WTC11 (cell line): ENCODE measurements around the gene ANKRD17. TPM values are rescaled to one million over a fixed set of nuclear protein-coding genes. Genes with fewer than 3 reads are reported as not detected.

Experiments
- ATAC-seq: fragments of 200-7000 bp; cut with Tn5 transposase; 2 replicates; pipeline ENCODE4 v1.10.0; 2021; ENCODE audit warnings: mild to moderate bottlenecking, moderate library complexity
- CTCF ChIA-PET: fragments of 300-600 bp; sonication (Branson Sonifier 250); formaldehyde crosslinking; loops from one replicate; lab custom pipeline; 2021; ENCODE audit warnings: antibody characterized with exemption; lab: Charles Lee
- POLR2A ChIA-PET: fragments of 350-600 bp; sonication (Branson Sonifier 250); formaldehyde crosslinking; loops from one replicate; lab custom pipeline; 2021; ENCODE audit warnings: antibody characterized with exemption; lab: Charles Lee
- DNase-seq: peaks from one replicate; pipeline ENCODE4 v3.0.0; 2021; ENCODE audit warnings: low spot score
- H3K27ac Mint-ChIP-seq: 2 replicates; pipeline ENCODE4 v1.8.0; 2021; ENCODE audit warnings: mixed read lengths
- H3K27me3 Mint-ChIP-seq: 2 replicates; pipeline ENCODE4 v1.8.0; 2021; ENCODE audit warnings: low read depth, mild to moderate bottlenecking, moderate library complexity, mixed read lengths
- H3K36me3 Mint-ChIP-seq: 2 replicates; pipeline ENCODE4 v1.8.0; 2021; ENCODE audit warnings: mixed read lengths
- H3K4me1 Mint-ChIP-seq: 2 replicates; pipeline ENCODE4 v1.8.0; 2022; ENCODE audit warnings: mixed read lengths
- H3K4me3 Mint-ChIP-seq: 2 replicates; pipeline ENCODE4 v1.8.0; 2021; ENCODE audit warnings: mild to moderate bottlenecking, moderate library complexity, mixed read lengths
- H3K9me3 Mint-ChIP-seq: 2 replicates; pipeline ENCODE4 v1.8.0; 2021; ENCODE audit warnings: mixed read lengths
- ATF1 ChIP-seq: sonication (generic); formaldehyde crosslinking; IDR thresholded peaks from 2 replicates; pipeline ENCODE4 v1.8.1; 2023; ENCODE audit warnings: mild to moderate bottlenecking, moderate library complexity, missing genetic modification reagents
- FOXJ3 ChIP-seq: sonication (generic); formaldehyde crosslinking; IDR thresholded peaks from 2 replicates; pipeline ENCODE4 v1.9.0; 2021; ENCODE audit warnings: missing genetic modification reagents, mild to moderate bottlenecking, borderline replicate concordance
- FOXK1 ChIP-seq: sonication (generic); formaldehyde crosslinking; IDR thresholded peaks from 2 replicates; pipeline ENCODE4 v1.8.0; 2022; ENCODE audit warnings: mild to moderate bottlenecking, moderate library complexity, missing genetic modification reagents
- MXD4 ChIP-seq: fragments of 250-450 bp; sonication (Bioruptor Pico); IDR thresholded peaks from 2 replicates; pipeline ENCODE4 v1.8.0; 2021; ENCODE audit warnings: mild to moderate bottlenecking, moderate library complexity, borderline replicate concordance
- NFATC4 ChIP-seq: fragments of 250-450 bp; sonication (Bioruptor Pico); IDR thresholded peaks from 2 replicates; pipeline ENCODE4 v1.9.0; 2021; ENCODE audit warnings: mild to moderate bottlenecking
- PRRX2 ChIP-seq: fragments of 250-450 bp; sonication (Bioruptor Pico); IDR thresholded peaks from 2 replicates; pipeline ENCODE4 v1.8.0; 2021; ENCODE audit warnings: mild to moderate bottlenecking
- SMAD4 ChIP-seq: sonication (generic); formaldehyde crosslinking; IDR thresholded peaks from 2 replicates; pipeline ENCODE4 v1.8.0; 2022; ENCODE audit warnings: mild to moderate bottlenecking, missing genetic modification reagents
- TCF7 ChIP-seq: sonication (generic); formaldehyde crosslinking; IDR thresholded peaks from 2 replicates; pipeline ENCODE4 v1.8.0; 2022; ENCODE audit warnings: mild to moderate bottlenecking, low read depth, missing genetic modification reagents, moderate library complexity
- ZNF263 ChIP-seq: sonication (generic); formaldehyde crosslinking; IDR thresholded peaks from 2 replicates; pipeline ENCODE4 v1.8.1; 2022; ENCODE audit warnings: low read depth, mild to moderate bottlenecking, moderate library complexity, missing genetic modification reagents
- ZNF317 ChIP-seq: sonication (generic); formaldehyde crosslinking; IDR thresholded peaks from 2 replicates; pipeline ENCODE4 v1.8.1; 2023; ENCODE audit warnings: low read depth, mild to moderate bottlenecking, moderate library complexity, missing genetic modification reagents, borderline replicate concordance
- ZNF396 ChIP-seq: fragments of 250-450 bp; sonication (Bioruptor Pico); IDR thresholded peaks from 2 replicates; pipeline ENCODE4 v1.8.0; 2021; ENCODE audit warnings: mild to moderate bottlenecking, moderate library complexity, borderline replicate concordance
- total RNA-seq: library from RNA; stranded (reverse); gene quantifications from 3 replicates; pipeline ENCODE4 v1.2.3, GENCODE V29; 2021
- TF ChIP-seq, protein P1 (sequence below): sonication (generic); formaldehyde crosslinking; IDR thresholded peaks from 2 replicates; pipeline ENCODE4 v1.8.0; 2022; ENCODE audit warnings: mild to moderate bottlenecking, missing genetic modification reagents
- TF ChIP-seq, protein P2 (sequence below): sonication (generic); formaldehyde crosslinking; IDR thresholded peaks from 2 replicates; pipeline ENCODE4 v1.8.1; 2023; ENCODE audit warnings: mild to moderate bottlenecking, missing genetic modification reagents
- TF ChIP-seq, protein P3 (sequence below): fragments of 250-450 bp; sonication (Bioruptor Pico); IDR thresholded peaks from 2 replicates; pipeline ENCODE4 v1.8.0; 2021; ENCODE audit warnings: mild to moderate bottlenecking
- TF ChIP-seq, protein P4 (sequence below): sonication (generic); formaldehyde crosslinking; IDR thresholded peaks from 2 replicates; pipeline ENCODE4 v1.8.1; 2022; ENCODE audit warnings: low read depth, missing genetic modification reagents, borderline replicate concordance
- TF ChIP-seq, protein P5 (sequence below): fragments of 250-450 bp; sonication (Bioruptor Pico); IDR thresholded peaks from 2 replicates; pipeline ENCODE4 v1.9.0; 2021; ENCODE audit warnings: mild to moderate bottlenecking
- TF ChIP-seq, protein P6 (sequence below): sonication (generic); formaldehyde crosslinking; IDR thresholded peaks from 2 replicates; pipeline ENCODE4 v1.8.1; 2023; ENCODE audit warnings: mild to moderate bottlenecking, missing genetic modification reagents, moderate library complexity

Gene ANKRD17
- total RNA-seq, 1 experiment from 2014 or later = 76.0 TPM

DNA sequence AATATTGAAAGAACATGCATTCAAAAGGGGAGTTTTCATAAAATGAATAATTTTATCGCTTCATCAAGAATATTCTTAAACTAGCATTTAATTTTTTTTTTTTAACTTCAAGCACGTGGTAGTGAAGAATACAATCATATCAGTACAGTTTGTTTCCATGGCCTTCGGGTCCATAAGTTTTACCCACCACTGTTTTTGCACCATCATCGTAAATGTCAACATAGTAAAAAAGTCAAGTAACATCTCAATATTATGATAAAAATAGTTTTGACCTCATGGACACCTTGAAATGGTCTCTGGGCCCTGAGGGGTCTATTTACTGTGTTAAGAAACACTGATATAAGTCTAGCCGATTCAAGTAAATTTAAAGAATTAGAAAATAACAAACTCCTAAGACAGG lies 80.2 kb downstream of the ANKRD17 start (continued):
- TF ChIP-seq, protein P1, sequence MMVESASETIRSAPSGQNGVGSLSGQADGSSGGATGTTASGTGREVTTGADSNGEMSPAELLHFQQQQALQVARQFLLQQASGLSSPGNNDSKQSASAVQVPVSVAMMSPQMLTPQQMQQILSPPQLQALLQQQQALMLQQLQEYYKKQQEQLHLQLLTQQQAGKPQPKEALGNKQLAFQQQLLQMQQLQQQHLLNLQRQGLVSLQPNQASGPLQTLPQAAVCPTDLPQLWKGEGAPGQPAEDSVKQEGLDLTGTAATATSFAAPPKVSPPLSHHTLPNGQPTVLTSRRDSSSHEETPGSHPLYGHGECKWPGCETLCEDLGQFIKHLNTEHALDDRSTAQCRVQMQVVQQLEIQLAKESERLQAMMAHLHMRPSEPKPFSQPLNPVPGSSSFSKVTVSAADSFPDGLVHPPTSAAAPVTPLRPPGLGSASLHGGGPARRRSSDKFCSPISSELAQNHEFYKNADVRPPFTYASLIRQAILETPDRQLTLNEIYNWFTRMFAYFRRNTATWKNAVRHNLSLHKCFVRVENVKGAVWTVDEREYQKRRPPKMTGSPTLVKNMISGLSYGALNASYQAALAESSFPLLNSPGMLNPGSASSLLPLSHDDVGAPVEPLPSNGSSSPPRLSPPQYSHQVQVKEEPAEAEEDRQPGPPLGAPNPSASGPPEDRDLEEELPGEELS = no peak
- TF ChIP-seq, protein P2, sequence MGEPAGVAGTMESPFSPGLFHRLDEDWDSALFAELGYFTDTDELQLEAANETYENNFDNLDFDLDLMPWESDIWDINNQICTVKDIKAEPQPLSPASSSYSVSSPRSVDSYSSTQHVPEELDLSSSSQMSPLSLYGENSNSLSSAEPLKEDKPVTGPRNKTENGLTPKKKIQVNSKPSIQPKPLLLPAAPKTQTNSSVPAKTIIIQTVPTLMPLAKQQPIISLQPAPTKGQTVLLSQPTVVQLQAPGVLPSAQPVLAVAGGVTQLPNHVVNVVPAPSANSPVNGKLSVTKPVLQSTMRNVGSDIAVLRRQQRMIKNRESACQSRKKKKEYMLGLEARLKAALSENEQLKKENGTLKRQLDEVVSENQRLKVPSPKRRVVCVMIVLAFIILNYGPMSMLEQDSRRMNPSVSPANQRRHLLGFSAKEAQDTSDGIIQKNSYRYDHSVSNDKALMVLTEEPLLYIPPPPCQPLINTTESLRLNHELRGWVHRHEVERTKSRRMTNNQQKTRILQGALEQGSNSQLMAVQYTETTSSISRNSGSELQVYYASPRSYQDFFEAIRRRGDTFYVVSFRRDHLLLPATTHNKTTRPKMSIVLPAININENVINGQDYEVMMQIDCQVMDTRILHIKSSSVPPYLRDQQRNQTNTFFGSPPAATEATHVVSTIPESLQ (CRISPR knock-in tag) = no peak
- TF ChIP-seq, protein P3, sequence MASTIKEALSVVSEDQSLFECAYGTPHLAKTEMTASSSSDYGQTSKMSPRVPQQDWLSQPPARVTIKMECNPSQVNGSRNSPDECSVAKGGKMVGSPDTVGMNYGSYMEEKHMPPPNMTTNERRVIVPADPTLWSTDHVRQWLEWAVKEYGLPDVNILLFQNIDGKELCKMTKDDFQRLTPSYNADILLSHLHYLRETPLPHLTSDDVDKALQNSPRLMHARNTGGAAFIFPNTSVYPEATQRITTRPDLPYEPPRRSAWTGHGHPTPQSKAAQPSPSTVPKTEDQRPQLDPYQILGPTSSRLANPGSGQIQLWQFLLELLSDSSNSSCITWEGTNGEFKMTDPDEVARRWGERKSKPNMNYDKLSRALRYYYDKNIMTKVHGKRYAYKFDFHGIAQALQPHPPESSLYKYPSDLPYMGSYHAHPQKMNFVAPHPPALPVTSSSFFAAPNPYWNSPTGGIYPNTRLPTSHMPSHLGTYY (CRISPR knock-in tag) = no peak
- TF ChIP-seq, protein P4, sequence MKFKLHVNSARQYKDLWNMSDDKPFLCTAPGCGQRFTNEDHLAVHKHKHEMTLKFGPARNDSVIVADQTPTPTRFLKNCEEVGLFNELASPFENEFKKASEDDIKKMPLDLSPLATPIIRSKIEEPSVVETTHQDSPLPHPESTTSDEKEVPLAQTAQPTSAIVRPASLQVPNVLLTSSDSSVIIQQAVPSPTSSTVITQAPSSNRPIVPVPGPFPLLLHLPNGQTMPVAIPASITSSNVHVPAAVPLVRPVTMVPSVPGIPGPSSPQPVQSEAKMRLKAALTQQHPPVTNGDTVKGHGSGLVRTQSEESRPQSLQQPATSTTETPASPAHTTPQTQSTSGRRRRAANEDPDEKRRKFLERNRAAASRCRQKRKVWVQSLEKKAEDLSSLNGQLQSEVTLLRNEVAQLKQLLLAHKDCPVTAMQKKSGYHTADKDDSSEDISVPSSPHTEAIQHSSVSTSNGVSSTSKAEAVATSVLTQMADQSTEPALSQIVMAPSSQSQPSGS (CRISPR knock-in tag) = no peak
- no peak for TF ChIP-seq ATF1
- no peak for TF ChIP-seq SMAD4 (CRISPR knock-in tag)
- no peak for TF ChIP-seq MXD4 (CRISPR knock-in tag)
- TF ChIP-seq, protein P5, sequence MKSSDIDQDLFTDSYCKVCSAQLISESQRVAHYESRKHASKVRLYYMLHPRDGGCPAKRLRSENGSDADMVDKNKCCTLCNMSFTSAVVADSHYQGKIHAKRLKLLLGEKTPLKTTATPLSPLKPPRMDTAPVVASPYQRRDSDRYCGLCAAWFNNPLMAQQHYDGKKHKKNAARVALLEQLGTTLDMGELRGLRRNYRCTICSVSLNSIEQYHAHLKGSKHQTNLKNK (CRISPR knock-in tag) = no peak
- TF ChIP-seq, all 79 proteins: peak for 0

DNA sequence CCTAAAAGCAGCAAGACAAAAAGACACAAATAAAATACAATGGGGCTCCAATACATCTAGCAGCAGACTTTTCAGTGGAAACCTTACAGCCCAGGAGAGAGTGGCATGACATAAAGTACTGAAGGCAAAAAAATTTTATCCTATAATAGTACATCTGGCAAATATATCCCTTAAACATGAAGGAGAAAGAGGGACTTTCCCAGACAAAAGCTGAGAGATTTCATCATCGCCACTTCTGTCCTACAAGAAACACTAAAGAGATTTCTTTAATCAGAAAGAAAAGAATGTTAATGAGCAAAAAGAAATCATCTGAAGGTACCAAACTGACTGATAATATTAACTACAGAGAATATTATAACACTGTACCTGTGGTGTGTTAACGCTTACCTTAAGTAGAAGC lies 86.4 kb downstream of the ANKRD17 start:
- POLR2A ChIA-PET = no interaction called here
- TF ChIP-seq ZNF317 (no peak), FOXK1 (CRISPR knock-in tag) (no peak), PRRX2 (CRISPR knock-in tag) (no peak), ZNF263 (CRISPR knock-in tag) (no peak), TCF7 (CRISPR knock-in tag) (no peak), NFATC4 (CRISPR knock-in tag) (no peak)
- TF ChIP-seq, protein P6, sequence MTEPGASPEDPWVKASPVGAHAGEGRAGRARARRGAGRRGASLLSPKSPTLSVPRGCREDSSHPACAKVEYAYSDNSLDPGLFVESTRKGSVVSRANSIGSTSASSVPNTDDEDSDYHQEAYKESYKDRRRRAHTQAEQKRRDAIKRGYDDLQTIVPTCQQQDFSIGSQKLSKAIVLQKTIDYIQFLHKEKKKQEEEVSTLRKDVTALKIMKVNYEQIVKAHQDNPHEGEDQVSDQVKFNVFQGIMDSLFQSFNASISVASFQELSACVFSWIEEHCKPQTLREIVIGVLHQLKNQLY = no peak
- TF ChIP-seq, all 79 proteins: peak for 0
- no peak overlapping the region for H3K27ac Mint-ChIP-seq
- peaks cover 17% of the 10 kb centered on the region for H3K9me3 Mint-ChIP-seq
- CTCF ChIA-PET = no interaction called here
- no peak overlapping the region for H3K4me3 Mint-ChIP-seq
- ATAC-seq (no peak), DNase-seq (no peak)
- peaks cover 2% of the 10 kb centered on the region; the same call in 1 of the 2 replicates for H3K4me1 Mint-ChIP-seq
- H3K36me3 Mint-ChIP-seq = peaks cover 81% of the 10 kb centered on the region
- H3K27me3 Mint-ChIP-seq = no peaks in the 10 kb centered on the region

DNA sequence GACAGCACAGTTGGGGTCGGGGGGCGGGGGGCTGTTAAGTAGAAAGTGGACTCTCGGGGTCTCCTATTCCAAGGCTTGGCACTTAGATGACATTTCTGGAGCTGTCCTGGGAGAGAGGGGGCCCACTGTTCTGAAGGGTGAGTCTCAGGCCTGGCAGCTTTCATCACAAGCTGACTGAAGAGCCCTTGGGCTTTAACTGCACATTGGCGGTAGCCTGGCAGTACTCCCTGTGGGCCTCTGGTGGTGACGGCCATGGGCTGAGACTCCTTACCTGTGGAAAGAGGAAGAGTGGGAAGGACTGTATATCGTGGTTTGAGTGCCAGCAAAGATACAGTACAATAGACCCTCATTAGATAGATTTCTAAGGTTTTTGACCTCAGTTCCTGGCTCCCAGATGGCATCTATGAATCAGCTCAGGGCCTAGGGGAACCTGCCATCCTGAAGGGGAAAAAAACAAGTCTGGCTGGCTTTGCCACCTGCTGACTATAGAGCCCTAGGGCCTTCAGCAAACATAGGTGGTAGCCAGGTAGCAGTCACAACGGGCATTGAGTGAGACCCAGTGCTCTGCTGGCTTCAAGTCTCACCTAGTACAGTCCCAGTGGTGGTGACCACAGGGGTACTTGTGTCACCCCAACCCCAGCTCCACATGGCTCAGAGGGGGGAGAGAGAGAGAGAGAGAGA lies 87.9 kb downstream of the ANKRD17 start:
- Mint-ChIP-seq H3K27ac (peak overlapping the region; percentile 82), H3K9me3 (peaks cover 26% of the 10 kb centered on the region), H3K27me3 (no peaks in the 10 kb centered on the region), H3K4me1 (peaks cover 2% of the 10 kb centered on the region; the same call in 1 of the 2 replicates), H3K4me3 (no peak overlapping the region), H3K36me3 (peaks cover 80% of the 10 kb centered on the region)
- no peak for ATAC-seq
- ChIA-PET POLR2A (no interaction called here), CTCF (no interaction called here)
- no peak for DNase-seq
- TF ChIP-seq ZNF396 (CRISPR knock-in tag) (no peak), NFATC4 (CRISPR knock-in tag) (no peak), FOXJ3 (CRISPR knock-in tag) (no peak)
- TF ChIP-seq, protein P6 = no peak
